K562 (cell line): ENCODE results near the gene SLC43A2. TPM values are rescaled to one million over a fixed set of nuclear protein-coding genes. Genes with fewer than 3 reads are reported as not detected.

Experiments
- ARID4B ChIP-seq: sonication (generic); formaldehyde crosslinking; IDR thresholded peaks from 2 replicates; pipeline ENCODE4 v1.8.0; 2022; ENCODE audit warnings: mild to moderate bottlenecking, missing genetic modification reagents
- ATF7 ChIP-seq: fragments of 450-650 bp; IDR thresholded peaks from 2 replicates; pipeline ENCODE4 v1.7.1; 2014; ENCODE audit warnings: mild to moderate bottlenecking, moderate library complexity
- CCNT2 ChIP-seq: IDR thresholded peaks from 2 replicates; pipeline ENCODE4 v1.6.1; 2011; ENCODE audit warnings: borderline replicate concordance, low read depth, mild to moderate bottlenecking, moderate library complexity, mixed read lengths, low read length; ENCODE audit not compliant: insufficient read length; ENCODE audit errors: extremely low read depth
- CEBPG ChIP-seq, 3 experiments: fragments of 200-800 bp in 1 of 3; sonication (Bioruptor generic) in 1 of 3; sonication (generic) in 1 of 3; formaldehyde crosslinking in 1 of 3; IDR thresholded peaks in 2 of 3; conservative IDR thresholded peaks in 1 of 3; 2 replicates each; pipeline versions ENCODE4 v1.6.1 to v1.8.0; 2016 to 2022; ENCODE audit warnings: missing compliant biosample characterization in 2 of 3, missing genetic modification characterization in 2 of 3, mild to moderate bottlenecking in 1 of 3, missing genetic modification reagents in 1 of 3
- CXXC5 ChIP-seq: fragments of 250-450 bp; sonication (Bioruptor Pico); IDR thresholded peaks from 2 replicates; pipeline ENCODE4 v1.8.0; 2022; ENCODE audit warnings: inconsistent platforms, mild to moderate bottlenecking, moderate library complexity
- HDAC2 ChIP-seq: fragments of 450-650 bp; IDR thresholded peaks from 2 replicates; pipeline ENCODE4 v1.6.1; 2016; ENCODE audit warnings: mild to moderate bottlenecking
- IRF1 ChIP-seq: sonication (generic); formaldehyde crosslinking; IDR thresholded peaks from 2 replicates; pipeline ENCODE4 v1.8.0; 2022; ENCODE audit warnings: missing genetic modification reagents, mild to moderate bottlenecking, borderline replicate concordance
- L3MBTL2 ChIP-seq: fragments of 450-650 bp; IDR thresholded peaks from 2 replicates; pipeline ENCODE4 v1.6.1; 2016; ENCODE audit warnings: mild to moderate bottlenecking, moderate library complexity
- MAX ChIP-seq: sonication (generic); formaldehyde crosslinking; IDR thresholded peaks from 2 replicates; pipeline ENCODE4 v1.9.0; 2022; ENCODE audit warnings: mild to moderate bottlenecking, missing genetic modification reagents
- NFE2 ChIP-seq: IDR thresholded peaks from 2 replicates; pipeline ENCODE4 v1.6.1; 2014; ENCODE audit warnings: antibody characterized with exemption, low read depth
- NRF1 ChIP-seq, 2 experiments: fragments of 450-650 bp; IDR thresholded peaks in 1 of 2; conservative IDR thresholded peaks in 1 of 2; 2 replicates each; pipeline ENCODE4 v1.6.1; 2014; ENCODE audit warnings: mild to moderate bottlenecking in 2 of 2
- RAD21 ChIP-seq, 2 experiments: fragments of 250-450 bp in 1 of 2; fragments of 450-650 bp in 1 of 2; sonication (Bioruptor Pico) in 1 of 2; formaldehyde crosslinking in 1 of 2; IDR thresholded peaks in 1 of 2; conservative IDR thresholded peaks in 1 of 2; 2 replicates each; pipeline versions ENCODE4 v1.4.0 to v1.8.0; 2020 to 2022; ENCODE audit warnings: mild to moderate bottlenecking in 2 of 2, moderate library complexity in 1 of 2
- RB1 ChIP-seq: fragments of 450-650 bp; IDR thresholded peaks from 2 replicates; pipeline ENCODE4 v1.6.1; 2017; ENCODE audit warnings: low read depth, mild to moderate bottlenecking
- SIN3A ChIP-seq, 2 experiments: fragments of 150-350 bp in 1 of 2; IDR thresholded peaks; 2 replicates each; pipeline ENCODE4 v1.6.1; 2011 to 2016; ENCODE audit warnings: borderline replicate concordance in 2 of 2, low read depth in 2 of 2, low read length in 2 of 2, mild to moderate bottlenecking in 2 of 2, moderate library complexity in 2 of 2; ENCODE audit not compliant: control insufficient read depth in 1 of 2
- UBTF ChIP-seq, 2 experiments: IDR thresholded peaks; 2 replicates each; pipeline ENCODE4 v1.6.1; 2012; ENCODE audit warnings: improper control_type of control experiment in 2 of 2, low read depth in 2 of 2, low read length in 2 of 2, borderline replicate concordance in 1 of 2
- XRCC4 ChIP-seq: IDR thresholded peaks from one replicate; pipeline ENCODE4 v1.6.1; 2011; ENCODE audit not compliant: insufficient read depth, insufficient read length; ENCODE audit errors: extremely low read depth
- ZBTB7A ChIP-seq: IDR thresholded peaks from 2 replicates; pipeline ENCODE4 v1.6.1; 2011; ENCODE audit warnings: low read depth, mild to moderate bottlenecking, low read length, moderate library complexity, borderline replicate concordance; ENCODE audit not compliant: control insufficient read depth
- polyA plus RNA-seq, 8 experiments: library from polyadenylated mRNA; depleted of rRNA in 4 of 8; stranded (reverse) in 5 of 8; unstranded in 3 of 8; fragments of >200 nt; fragmentation: Nextera tagmentation in 2 of 8; fragmentation: Illumina TruSeq in 1 of 8; extraction: Ambion mirVana in 2 of 8; extraction: Trizol in 1 of 8; gene quantifications; 2 replicates each; pipeline versions ENCODE4 v1.2.1 to v1.2.3, GENCODE V29; 2011 to 2014; ENCODE audit warnings: inconsistent platforms in 1 of 8, missing spikeins in 1 of 8
- total RNA-seq, 7 experiments: library from RNA; depleted of rRNA in 6 of 7; stranded (reverse); fragments of >200 nt in 6 of 7; fragmentation: Illumina TruSeq in 2 of 7; extraction: Trizol in 2 of 7; gene quantifications; 2 replicates each; pipeline versions ENCODE4 v1.2.1 to v1.2.3, GENCODE V29; 2011 to 2021; ENCODE audit warnings: low replicate concordance in 1 of 7

SLC43A2 gene
- total and polyA plus RNA-seq, 9 of the 15 experiments (the other 6 are each of a cell fraction or from before 2014, with no cell fraction given) = 0.03 to 10.2 (median 3.6) TPM

- TF ChIP-seq UBTF (IDR thresholded peaks at IDR 0.05; ENCODE audit: borderline replicate concordance in 1 of 2, low read depth in 2 of 2, low read length in 2 of 2) = peak in 1 of 2 experiments; percentile 58; a peak in 1 of 4 replicates
- peak in 1 of 2 experiments; percentile 66; a peak in 1 of 4 replicates for TF ChIP-seq SIN3A (IDR thresholded peaks at IDR 0.05; ENCODE audit: borderline replicate concordance in 2 of 2, control insufficient read depth in 1 of 2, low read depth in 2 of 2, low read length in 2 of 2)
- peak; percentile 28 to 50 for TF ChIP-seq RAD21 (CRISPR knock-in tag; conservative IDR thresholded peaks at IDR 0.05 in 1 of 2, IDR thresholded peaks at IDR 0.05 in 1 of 2)
- no peak for TF ChIP-seq CEBPG (CRISPR knock-in tag; IDR thresholded peaks at IDR 0.05)
- TF ChIP-seq CEBPG (tag; conservative IDR thresholded peaks at IDR 0.05 in 1 of 2, IDR thresholded peaks at IDR 0.05 in 1 of 2) = no peak
- peak; percentile 30; the same call in 1 of the 2 replicates for TF ChIP-seq MAX (CRISPR knock-in tag)
- no peak for TF ChIP-seq XRCC4
- TF ChIP-seq L3MBTL2 = peak; percentile 45; the same call in 1 of the 2 replicates
- peak; percentile 61 to 67 for TF ChIP-seq NRF1 (conservative IDR thresholded peaks at IDR 0.05 in 1 of 2, IDR thresholded peaks at IDR 0.05 in 1 of 2)
- TF ChIP-seq ATF7 = 0 out of 2 replicates have a peak, but pooled peaks have one; percentile 8
- TF ChIP-seq ZBTB7A = 0 out of 2 replicates have a peak, but pooled peaks have one; percentile 21
- peak; percentile 82 for TF ChIP-seq RB1
- TF ChIP-seq ARID4B (CRISPR knock-in tag) = peak; percentile 43; the same call in 1 of the 2 replicates
- peak; percentile 59 for TF ChIP-seq CCNT2
- no peak for TF ChIP-seq IRF1
- no peak for TF ChIP-seq NFE2
- peak; percentile 60; the same call in 1 of the 2 replicates for TF ChIP-seq CXXC5 (CRISPR knock-in tag)
- TF ChIP-seq HDAC2 = 0 out of 2 replicates have a peak, but pooled peaks have one; percentile 16
These were observed 19.7 kb upstream of the SLC43A2 start (continued) for GRCh38 chr17:1648173-1648962.
